Kasumi-1 (cell line): Measurements from ENCODE around the gene PGS1.
A peak's percentile ranks its signal among the peaks of the same experiment; 100 is the strongest.
"Not testable (repeated sequence)": the region's sequence is repeated elsewhere in the genome, so short reads cannot be mapped to it uniquely, and the experiment has no call there.

Experiments
- DNase-seq, 2 experiments: peaks; one replicate each; lab custom pipeline; 2025; lab: John Stamatoyannopoulos, UW

The PGS1 gene, protein sequence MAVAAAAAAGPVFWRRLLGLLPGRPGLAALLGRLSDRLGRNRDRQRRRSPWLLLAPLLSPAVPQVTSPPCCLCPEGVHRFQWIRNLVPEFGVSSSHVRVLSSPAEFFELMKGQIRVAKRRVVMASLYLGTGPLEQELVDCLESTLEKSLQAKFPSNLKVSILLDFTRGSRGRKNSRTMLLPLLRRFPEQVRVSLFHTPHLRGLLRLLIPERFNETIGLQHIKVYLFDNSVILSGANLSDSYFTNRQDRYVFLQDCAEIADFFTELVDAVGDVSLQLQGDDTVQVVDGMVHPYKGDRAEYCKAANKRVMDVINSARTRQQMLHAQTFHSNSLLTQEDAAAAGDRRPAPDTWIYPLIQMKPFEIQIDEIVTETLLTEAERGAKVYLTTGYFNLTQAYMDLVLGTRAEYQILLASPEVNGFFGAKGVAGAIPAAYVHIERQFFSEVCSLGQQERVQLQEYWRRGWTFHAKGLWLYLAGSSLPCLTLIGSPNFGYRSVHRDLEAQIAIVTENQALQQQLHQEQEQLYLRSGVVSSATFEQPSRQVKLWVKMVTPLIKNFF

DNA sequence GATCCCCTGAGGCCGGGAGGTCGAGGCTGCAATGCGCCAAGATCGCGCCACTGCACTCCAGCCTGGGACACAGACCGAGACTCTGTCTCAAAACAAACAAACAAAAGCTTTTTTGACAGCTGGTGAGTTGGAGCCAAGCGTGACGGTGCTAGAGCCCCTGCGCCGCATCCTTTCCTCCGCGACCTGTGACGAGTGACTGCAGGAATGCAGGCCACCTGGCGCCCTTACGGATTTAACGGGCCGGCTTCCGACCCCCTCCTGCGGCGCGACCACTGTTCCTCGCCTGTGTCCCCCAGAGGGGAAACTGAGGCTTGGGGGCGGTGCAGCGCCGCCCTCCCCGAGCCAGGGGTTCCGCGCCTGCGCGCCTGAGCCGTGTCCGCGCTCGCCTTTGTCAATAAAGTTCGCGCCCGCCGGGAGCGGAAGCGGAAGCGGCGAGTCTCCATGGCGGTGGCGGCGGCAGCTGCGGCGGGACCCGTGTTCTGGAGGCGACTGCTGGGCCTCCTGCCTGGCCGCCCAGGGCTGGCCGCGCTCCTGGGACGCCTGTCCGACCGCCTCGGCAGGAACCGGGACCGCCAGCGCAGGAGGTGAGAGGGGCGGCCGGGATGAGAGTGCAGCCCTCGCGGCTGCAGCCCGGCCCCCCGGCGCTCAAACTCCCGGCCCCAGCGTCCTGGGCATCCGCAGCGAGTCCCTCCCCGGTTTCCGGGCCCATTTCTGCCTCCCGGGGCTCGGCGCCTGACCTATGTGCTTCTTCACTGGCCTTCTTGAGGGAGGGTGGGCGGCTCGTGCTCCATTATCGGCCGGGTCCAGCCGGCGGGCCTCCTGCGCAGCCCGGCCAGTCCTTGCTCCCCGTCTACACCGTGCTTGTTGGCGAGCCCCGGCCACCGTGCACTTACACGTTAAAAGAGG, at the start of gene PGS1:
PGS1 (plus strand) TSS at position 425 of the 906 bp plus-strand sequence; CDS start at position 442, 17 bp downstream.
- DNase-seq = peak; percentile 73 to 84

DNA sequence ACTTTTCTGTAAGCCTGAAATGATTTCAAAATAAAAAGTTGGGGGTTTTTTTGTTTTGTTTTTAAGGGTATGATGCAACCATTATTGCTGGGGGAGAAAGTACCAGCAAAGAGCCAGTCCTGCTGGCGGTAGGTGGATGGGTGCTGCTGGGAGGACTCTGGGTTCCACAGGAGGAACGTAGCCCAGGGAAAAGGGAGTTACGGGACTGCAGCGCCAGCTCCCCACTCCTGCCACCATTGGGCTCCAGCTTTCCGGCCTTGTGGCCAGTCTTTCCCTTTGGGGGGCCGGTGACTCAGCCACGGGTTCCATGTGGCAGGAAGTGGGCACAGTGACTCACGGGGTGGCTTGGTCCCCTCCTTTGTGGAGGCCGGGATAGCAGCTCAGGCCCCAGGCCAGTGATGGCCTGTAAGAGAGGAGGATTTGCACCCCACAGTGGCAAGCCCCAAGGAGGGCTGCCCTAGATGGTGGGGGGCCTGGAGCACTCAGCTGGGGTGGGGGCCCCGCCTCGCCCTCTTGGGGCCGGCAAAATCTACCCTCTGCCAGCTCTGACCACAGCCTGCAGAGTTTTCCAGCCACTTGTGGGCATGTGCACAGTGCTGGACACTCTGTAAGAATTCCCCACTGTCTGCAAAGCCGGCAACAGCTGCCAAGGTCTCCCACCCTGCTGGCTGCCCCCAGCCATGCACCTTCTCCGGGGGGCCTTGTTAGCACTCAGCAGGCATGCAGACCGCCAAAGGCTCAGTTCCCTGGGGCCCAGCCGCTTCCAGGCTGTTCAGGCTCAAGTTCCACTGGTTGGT, 49.0 kb upstream of the PGS1 start:
- DNase-seq = peak; percentile 76 to 77

GRCh38 chr17:78330570-78331224, 47.8 kb upstream of the PGS1 start:
- DNase-seq = no peak

GRCh38 chr17:78331355-78331754, 47.1 kb upstream of the PGS1 start:
- not testable (repeated sequence) for DNase-seq

GRCh38 chr17:78332991-78333390, 45.5 kb upstream of the PGS1 start:
- DNase-seq = no peak

- DNase-seq = no peak
Measured at GRCh38 chr17:78335209-78335608, 43.2 kb upstream of the PGS1 start.

DNA sequence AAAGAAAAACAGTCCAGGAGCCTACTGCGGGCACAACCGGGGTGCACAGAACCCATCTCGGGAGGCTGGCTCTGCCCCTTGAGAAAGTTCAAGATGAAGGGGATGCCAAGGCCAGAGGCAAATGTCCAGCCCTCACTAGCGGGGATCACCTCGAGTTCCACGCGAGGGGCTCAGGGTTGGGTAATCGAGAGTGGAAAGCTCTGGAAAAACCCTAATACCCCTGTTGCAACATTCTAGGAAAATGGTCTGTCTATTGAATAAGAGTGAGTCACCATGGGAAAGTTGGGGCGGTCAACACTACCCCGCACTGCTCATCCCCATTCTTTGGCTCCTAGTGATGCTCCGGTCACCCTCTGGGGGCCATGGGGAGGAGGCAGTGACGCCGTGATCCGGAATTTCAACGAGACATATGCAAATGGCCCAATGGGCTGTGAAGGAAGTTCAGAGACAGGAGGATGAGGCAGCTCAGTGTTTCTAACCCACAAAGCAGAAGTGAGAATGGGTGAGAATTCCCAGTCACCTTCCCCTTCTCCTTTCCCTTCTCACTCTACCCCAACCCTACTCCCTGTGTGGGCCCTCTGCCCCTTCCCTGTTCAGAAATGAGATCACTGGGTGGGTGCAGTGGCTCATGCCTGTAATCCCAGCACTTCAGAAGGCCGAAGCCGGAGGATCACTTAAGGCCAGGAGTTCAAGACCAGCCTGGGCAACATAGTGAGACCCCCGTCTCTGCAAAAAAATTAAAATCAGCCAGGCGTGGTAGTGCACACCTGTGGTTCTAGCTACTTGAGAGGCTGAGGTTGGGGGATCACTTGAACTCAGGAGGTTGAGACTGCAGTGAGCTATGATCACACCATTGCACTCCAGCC, 41.0 kb upstream of the PGS1 start:
- peak; percentile 65 to 74 for DNase-seq

GRCh38 chr17:78338486-78339259, 39.8 kb upstream of the PGS1 start:
- DNase-seq = no peak

- DNase-seq = no peak
Measured at GRCh38 chr17:78340183-78340955, 38.1 kb upstream of the PGS1 start.

GRCh38 chr17:78341559-78342448, 36.6 kb upstream of the PGS1 start:
- DNase-seq = no peak

- DNase-seq = peak; percentile 46 to 62
Measured at GRCh38 chr17:78342449-78343186, 35.8 kb upstream of the PGS1 start.

GRCh38 chr17:78343187-78343542, 35.3 kb upstream of the PGS1 start:
- peak; percentile 50 to 66 for DNase-seq

- DNase-seq = peak; percentile 50 to 66
Measured at GRCh38 chr17:78343543-78344201, 34.8 kb upstream of the PGS1 start.

DNA sequence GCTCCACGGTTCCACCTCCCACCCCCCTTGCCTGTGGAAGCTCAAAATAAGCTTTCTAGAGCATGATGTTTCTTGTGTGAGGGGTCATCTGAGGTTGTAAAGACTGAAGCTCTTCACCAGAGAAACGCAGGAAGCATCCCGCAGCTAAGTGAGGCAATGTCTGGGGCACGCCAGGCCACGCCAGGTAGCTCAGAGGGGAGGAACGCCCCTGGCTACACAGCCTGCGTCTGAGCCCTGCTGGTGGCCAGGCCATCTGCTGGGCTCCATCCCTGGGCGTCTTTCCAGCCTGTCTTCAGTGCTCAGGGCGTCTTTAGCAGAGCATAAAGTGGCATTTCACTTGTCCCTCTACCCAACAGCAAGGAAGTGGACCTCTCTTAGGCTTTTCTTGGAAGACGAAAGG, 33.8 kb upstream of the PGS1 start:
- DNase-seq = no peak

DNA sequence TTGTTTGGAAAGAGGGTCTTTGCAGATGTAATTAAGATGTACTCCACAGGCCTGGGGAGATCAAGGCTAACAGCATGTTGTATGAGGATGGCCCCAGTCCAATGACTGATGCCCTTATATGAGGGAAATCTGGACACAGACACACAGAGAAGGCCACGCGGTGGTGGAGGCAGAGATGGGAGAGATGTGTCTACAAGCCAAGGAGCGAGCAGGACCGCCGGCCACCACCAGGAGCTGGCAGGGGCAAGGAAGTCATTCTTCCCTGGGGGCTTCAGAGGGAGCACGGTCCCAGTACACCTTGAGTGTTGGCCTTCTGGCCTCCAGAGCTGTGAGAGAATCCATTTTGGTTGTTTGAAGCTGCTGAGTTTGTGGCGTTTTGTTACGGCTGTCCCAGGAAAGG, 33.3 kb upstream of the PGS1 start:
- DNase-seq = no peak

DNA sequence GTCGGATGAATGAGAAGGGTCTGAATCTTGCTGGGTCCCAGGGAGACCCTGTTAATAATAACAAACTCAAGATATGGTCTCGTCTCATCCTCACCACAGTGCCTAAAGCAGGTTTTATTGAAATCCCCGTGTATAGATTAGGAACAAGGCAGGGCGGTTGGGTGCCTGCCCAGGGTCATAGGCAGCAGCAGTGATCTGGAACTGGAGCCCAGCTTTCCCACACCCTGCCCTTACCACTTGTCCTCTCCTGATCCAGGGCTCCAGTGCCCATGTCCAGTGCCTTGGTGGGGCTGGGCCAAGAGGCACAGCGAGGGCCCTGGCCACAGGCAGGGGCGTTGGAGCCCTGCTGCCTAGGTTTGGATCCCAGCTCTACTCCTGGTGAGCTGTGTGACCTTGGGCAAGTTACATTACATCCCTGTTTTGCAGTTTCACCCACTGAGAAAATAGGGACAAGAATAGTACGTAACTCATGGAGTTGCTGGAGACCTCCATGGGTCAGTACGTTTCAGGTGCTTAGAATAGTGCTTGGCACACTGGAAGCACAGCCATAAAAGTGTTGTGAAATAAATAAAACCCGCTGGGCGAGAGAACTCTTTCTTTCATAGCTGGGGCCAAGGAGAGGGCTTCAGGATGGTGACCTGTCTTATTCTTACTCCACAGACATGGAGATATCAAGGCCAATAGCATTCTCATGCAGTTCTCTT, 32.5 kb upstream of the PGS1 start:
- DNase-seq = no peak
